NOMO-1 treated with dmso at 0.1 percent for 144 hours (cell line): ENCODE measurements around the gene RSKR.
"Not testable (repeated sequence)": the region's sequence is repeated elsewhere in the genome, so short reads cannot be mapped to it uniquely, and the experiment has no call there.

Experiments
- DNase-seq: peaks from one replicate; lab custom pipeline; 2025; ENCODE audit not compliant: unreplicated experiment; lab: John Stamatoyannopoulos, UW

The RSKR gene

GRCh38 chr17:28624148-28624547 lies 10.2 kb upstream of the RSKR start:
- DNase-seq = no peak

GRCh38 chr17:28623696-28624095 lies 9.7 kb upstream of the RSKR start:
- no peak for DNase-seq

DNA sequence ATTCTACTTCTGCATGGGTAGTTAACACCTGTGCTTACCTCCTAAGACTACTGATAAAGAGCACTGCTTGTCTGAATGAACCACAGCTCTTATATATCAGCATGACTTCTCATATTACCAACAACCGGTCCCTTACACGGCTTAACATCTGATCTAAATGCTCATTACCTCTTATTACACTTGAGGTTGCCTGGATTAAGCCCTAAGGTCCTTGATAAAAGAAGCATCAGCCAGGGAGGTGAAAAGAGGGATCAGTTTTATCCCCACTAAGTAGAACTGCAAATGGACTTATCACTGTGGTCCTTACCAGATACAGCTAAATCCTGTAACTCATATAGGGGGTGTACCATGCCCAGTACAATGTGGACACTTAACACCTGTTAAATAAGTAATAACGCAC lies 8.2 kb upstream of the RSKR start:
- DNase-seq = no peak

DNA sequence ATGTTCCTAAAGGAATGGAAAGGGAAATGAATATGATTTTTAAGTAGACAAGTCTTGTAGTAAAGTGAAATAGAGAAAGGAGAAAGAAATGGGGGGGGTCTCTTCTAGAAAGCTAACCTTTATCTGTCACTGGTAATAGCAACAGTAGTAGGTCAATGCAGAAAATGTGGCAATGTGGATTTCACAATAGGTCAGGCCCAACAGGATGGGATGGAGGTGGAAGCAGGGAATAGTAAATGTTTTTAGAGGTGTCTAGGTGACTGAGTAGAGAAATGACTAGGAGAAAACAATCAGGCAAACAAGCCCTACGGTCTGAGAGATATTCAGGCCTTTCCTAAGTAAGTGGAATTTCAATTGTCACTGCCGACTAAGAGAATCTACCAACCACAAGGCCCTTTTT lies 6.0 kb upstream of the RSKR start:
- DNase-seq = no peak

DNA sequence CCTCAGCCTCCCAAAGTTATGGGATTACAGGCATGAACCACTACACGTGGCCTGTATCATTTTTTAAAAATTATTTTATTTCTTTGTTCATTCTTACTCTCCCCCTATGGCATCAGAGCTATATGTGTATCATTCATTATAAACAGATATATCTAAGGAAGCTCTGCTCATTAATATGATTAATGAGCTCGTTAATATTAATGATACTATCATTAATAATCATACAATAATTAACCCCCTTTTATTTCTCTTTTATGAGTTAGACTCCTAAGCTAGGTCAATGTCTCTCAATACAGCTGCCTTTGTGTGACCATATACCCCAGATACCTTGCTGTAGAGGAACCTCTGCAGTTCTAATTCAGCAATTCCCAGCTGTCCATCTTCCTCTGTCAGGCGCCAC lies 4.5 kb upstream of the RSKR start:
- no peak for DNase-seq

DNA sequence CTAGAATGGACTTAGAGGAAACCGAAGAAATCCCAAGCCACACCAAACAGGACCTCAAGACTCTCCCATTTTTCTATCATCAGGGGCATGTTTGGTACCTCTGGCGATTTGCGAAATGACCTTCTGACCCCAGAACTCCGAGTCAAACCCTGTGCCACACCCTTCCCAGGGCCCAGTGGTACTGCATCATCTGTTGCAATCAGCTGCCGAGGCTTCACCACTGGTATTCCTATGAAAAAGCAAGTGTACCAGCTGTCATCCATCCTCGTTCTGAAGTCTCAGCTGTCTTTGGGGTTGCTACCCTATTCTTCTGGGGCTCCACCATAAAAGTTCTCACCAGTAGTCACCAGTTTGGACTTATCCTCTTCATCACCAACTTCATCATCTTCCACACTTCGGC lies 2.3 kb upstream of the RSKR start:
- no peak for DNase-seq

GRCh38 chr17:28615260-28615940 lies 1.4 kb upstream of the RSKR start:
- DNase-seq = no peak

- DNase-seq = no peak
Measured at GRCh38 chr17:28612936-28613872, 781 bp downstream of the RSKR start.

- no peak for DNase-seq
Measured at GRCh38 chr17:28612531-28612930, 1.5 kb downstream of the RSKR start.

DNA sequence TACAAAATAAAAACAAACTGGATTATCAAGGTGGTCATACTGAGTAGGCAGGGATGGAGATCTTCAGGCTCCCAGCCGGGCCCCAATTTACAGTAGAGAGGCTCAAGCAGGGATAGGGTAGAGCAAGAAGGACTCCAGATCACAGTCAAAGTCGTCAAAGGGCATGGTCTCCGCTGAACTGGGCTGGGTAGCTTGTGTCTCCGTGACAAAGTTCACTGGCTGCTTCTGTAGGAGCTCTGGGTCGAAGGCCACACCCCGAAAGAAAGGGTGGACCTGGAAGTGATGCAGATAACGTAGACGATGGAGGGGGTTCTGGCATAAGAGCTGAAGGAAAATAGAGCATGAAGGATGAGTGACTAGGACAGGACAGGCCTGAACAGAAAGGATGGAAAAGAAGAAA lies 3.6 kb downstream of the RSKR start:
- no peak for DNase-seq

DNA sequence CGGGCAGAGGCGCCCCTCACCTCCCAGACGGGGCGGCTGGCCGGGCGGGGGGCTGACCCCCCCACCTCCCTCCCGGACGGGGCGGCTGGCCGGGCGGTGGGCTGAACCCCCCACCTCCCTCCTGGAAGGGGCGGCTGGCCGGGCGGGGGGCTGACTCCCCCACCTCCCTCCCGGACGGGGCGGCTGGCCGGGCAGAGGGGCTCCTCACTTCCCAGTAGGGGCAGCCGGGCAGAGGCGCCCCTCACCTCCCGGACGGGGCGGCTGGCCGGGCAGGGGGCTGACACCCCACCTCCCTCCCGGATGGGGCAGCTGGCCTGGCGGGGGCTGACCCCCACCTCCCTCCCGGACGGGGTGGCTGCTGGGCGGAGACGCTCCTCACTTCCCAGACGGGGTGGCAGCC lies 10.0 kb downstream of the RSKR start:
- not testable (repeated sequence) for DNase-seq

GRCh38 chr17:28599311-28600184 lies 14.4 kb downstream of the RSKR start:
- peak; percentile 71 for DNase-seq

- peak; percentile 86 for DNase-seq
Measured at GRCh38 chr17:28598799-28599310, 15.1 kb downstream of the RSKR start, which contains the start of gene SPAG5. SPAG5 (minus strand) TSS chr17:28599025; CDS start chr17:28598946, 79 bp downstream.

GRCh38 chr17:28598389-28598788 lies 15.6 kb downstream of the RSKR start:
- DNase-seq = no peak

DNA sequence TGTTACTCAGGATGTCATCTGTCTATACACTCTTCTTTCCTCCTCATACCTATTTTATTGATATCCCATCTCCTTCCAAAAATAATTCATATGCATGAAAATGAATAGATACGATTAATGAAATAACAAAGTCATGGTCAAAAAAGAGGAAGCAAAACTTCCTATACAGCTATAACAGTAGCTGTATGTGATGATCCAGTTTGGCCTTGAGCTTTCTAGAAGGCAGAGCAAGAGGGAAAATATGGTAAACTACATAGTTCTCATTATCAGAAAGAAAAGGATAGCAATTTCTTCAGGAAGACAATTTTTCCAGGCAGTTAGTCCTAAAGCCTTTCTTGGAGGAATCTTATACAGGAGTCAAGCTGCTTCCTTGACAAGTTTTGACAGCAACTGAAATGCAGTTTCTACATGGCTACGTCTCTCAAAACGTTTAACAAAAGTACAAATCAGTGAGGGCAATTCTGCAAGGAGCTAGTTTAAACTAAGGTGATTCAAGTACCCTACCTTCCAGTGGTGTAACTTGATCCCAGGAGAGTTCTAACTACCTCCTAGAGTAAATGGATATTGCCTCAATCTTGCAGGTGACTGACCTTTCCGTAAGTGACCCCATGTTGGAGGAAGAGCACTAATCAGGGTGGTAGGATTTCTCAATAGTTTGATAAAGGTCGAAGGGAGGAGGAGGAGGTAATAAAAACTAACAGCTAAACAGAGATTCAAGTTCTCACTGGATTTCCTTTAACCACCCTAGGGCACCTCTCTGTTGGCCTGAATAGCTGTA lies 16.2 kb downstream of the RSKR start:
- peak; percentile 9 for DNase-seq

DNA sequence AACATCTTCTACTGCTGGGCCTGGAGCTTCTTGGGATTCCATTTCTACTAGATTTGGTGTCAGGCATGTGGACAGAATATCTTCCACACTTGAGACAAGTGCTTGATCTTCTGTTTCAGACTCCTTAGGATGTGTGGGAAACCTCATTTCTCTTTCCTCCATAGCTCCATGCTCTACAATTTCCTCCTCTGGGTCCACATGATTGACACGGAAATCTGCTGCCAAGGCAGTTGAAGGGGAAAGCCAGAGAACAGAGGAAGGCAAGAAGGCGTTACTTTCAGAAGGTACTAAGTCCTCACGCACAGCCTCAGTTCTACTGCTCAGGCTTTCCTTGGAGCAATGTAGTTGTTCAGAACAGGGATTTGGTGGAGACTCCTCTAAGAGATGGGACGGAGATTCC lies 21.7 kb downstream of the RSKR start:
- no peak for DNase-seq

DNA sequence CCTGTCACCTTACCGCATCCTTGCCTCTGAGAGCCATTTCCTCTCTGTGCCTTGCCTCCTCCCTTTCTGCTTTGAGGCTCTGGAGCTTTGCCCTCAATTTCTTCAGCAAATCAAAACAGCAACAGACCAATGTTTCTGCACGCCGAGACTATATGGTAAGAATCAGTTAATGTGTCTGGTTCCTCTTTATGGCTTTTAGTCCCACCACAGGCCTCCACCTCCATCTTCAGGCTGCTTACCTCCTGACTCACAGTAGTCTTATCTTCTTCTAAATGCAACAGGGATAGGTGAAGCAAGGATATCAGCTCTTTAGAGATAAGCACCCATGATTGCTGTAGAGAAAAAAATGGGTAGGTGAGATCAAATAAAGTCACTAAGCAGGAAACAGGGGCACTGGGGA lies 28.1 kb downstream of the RSKR start:
- no peak for DNase-seq

GRCh38 chr17:28584434-28584833 lies 29.6 kb downstream of the RSKR start:
- DNase-seq = no peak

DNA sequence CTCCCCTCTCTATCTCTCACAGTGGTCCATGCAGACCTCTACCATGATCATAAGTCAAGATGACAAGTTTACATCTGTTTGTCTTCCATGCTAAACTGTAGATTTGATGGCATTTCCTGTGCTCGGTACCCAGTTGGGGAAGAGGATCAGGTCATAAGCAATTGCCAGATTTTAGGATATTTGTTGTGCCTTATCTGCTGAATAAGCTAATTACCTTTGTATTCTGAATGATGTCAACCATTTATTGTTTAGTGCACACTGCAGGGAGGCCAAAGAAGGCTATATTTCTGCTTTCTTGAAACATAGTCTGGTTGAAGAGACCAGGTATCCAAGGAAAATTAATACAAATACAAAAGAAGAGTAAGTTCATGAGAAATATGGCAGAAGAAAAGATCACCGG lies 31.5 kb downstream of the RSKR start:
- DNase-seq = no peak

GRCh38 chr17:28580959-28581358 lies 33.0 kb downstream of the RSKR start:
- no peak for DNase-seq
